ENCODE data around the gene GRID1.

DNA sequence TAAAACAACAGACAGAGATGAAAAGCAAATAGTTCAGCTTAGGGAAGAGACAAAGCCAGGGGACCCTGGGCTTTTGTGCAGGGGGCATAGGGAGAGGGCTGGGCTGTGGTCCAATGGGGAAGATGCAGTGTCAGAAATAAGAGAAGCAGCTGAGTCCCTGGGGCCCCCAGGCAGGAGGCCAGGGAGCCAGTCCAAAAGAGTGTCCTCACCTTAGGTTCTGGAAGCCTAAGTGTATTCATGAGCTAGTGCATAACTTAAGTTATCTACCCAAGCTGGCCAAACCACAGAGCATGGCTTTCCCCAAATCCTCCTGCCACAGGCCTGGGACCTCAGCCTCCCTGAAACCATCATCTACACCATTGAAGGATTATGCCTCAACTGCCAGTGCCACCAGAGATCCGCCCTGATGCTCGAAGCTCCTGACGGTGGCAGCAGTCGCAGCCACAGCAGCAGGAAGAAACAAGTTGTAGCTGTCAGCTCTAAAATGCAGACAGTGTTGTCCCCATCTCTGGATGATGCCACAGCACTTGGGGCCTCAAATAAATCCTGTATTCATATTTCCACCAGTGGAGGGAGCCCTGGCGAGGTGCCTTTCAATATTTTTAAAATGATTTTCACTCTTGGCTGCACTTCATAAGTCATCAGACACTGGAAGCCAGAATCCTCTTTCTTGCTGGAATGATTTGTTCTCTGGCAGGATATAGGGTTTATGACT lies 574.6 kb downstream of the GRID1 start:
- TF ChIP-seq, protein P1, sequence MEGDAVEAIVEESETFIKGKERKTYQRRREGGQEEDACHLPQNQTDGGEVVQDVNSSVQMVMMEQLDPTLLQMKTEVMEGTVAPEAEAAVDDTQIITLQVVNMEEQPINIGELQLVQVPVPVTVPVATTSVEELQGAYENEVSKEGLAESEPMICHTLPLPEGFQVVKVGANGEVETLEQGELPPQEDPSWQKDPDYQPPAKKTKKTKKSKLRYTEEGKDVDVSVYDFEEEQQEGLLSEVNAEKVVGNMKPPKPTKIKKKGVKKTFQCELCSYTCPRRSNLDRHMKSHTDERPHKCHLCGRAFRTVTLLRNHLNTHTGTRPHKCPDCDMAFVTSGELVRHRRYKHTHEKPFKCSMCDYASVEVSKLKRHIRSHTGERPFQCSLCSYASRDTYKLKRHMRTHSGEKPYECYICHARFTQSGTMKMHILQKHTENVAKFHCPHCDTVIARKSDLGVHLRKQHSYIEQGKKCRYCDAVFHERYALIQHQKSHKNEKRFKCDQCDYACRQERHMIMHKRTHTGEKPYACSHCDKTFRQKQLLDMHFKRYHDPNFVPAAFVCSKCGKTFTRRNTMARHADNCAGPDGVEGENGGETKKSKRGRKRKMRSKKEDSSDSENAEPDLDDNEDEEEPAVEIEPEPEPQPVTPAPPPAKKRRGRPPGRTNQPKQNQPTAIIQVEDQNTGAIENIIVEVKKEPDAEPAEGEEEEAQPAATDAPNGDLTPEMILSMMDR (IDR thresholded peaks at IDR 0.05) = peak in 10 of 12 donors; percentile 14 to 57 (median 32)
- TF ChIP-seq POLR2A (IDR thresholded peaks at IDR 0.05) = no peak
